Islet of Langerhans (tissue), 1 donor: ENCODE measurements around the gene FBLN2.

Experiments used
- FAIRE-seq: peaks from one replicate; lab custom pipeline; 2011; peaks lifted over from hg19 to GRCh38; lab: Jason Lieb, UNC

FBLN2 gene

DNA sequence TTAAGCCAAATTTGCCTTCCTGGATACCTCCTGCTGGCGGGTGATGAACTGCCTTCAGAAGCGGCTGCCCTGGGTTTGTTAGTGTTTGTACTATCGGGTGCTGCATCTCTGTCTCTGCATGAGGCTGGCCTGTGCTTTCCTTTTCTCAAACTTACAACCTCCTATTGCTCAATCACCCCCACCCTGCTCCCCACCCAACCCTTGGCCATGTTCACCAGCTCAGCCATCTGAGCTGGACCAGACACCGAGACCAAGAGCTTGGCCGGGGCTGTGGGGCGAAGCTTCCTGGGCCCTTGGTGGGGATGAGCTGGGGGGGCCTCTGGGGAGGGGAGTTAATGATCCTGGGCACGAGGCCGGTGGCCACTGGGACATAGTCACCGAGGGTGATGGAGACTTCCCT, 16.8 kb upstream of the FBLN2 start:
- no peak for FAIRE-seq

DNA sequence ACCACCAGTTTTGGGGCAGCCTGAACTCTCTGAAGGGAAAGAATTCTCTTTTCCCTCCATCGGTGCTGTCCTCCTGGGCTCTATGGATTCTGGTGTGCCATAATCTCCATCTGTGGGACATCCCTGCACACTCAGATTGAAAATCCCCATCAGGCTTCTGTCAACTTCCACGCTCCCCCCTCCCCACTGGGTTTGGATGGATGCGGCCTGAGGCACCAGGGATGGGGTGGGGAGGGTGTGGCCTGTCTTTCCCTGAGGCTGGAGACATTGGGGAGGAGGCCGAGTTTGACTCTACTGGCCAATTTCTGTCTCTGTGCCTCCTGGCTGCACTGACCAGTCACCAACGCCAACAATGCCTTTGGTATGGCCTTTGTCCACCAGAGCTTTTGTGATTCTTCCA, 16.3 kb upstream of the FBLN2 start:
- no peak for FAIRE-seq

DNA sequence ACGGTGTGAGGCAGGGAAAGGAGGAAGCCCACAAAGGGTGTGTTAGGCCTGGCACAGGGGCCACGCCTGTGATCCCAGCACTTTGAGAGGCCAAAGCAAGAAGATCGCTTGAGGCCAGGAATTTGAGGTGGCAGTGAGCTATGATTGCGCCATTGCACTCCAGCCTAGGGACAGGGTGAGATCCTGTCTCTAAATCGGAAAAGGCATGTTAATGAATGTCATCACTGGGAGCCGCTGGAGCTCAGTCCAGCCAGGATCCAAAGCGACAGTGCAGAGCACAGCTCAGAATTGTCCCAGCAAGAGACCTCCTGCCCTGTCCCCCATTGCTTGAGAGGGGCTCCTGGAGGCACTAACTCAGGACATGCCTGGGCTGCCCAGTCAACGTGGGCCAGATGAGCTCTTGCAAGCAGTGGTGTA, 15.0 kb upstream of the FBLN2 start:
- FAIRE-seq: no peak

DNA sequence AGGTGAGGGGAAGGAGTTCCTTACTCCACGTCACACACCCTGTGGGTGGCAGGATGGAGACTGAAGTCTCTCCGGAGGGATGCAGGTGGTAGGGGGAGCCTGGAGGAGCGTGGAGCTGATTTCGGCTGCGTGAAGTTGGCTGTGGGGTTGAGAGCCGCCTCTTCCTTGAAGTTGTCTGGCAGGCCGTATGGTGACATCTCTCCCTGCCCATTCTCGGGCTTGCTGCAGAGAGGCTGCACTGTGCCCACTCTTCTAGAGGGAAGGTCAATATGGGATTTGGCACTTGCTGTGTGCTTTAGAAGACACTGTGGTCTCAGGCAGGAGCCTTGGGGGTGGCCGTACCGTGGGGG, 13.4 kb upstream of the FBLN2 start:
- FAIRE-seq: no peak

DNA sequence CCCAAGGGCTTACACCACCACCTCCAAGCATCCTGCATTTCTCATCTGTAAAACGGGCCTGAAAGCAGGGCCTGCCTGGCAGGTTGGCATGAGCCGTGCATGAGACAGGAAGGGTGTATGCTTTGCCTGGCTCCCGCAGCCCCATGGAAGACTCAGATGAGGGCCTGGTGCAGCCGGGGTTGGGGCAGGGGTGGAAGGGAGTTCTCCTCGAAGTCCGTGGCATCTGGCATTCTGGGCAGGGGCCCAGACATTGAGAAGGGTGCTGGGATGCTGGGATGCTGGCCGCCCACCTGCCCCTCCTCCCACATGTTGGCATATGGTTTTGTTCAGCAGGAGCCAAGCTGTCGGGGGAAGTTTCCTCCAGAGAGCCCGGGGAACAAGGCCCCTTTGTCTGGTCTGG, 13.0 kb upstream of the FBLN2 start:
- FAIRE-seq: no peak

DNA sequence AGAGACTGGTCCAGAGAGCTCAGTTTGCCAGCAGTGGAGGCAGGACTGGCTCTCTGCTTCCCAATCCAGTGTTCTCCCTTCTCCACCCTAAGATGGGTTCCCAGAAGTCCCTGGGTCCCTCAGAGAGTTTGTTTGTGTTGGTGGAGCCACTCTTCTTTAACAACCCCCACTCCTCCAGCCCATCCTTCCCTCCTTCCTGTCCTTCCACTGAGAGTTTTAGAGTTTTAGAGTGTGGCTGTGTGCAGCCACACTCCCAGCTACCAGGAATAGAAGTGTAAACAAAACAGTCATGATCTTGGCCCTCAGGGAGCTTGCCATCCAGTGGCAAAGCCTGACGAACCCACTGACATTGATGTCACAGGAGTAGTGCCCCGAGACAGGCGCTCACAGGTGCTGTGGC, 12.5 kb upstream of the FBLN2 start:
- no peak for FAIRE-seq

DNA sequence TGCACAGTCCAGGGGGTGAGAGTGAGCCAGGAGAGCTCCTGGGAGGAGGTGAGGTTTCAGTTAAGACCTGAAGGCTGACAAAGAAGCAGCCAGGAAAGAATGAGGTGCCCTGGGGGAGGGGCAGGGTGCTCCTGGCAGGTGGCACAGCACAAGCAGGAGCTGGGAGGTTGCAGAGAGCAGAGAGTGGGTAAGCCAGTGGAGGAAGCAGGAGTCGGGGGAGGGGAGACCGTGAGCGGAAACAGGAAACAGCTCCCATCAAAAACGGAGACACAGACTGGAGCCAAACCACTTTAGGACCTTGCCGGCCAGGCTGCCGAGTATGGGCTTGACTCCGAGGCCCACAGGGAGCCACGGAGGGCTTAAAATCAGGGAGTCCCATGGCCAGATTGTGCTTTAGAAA, 12.1 kb upstream of the FBLN2 start:
- no peak for FAIRE-seq

DNA sequence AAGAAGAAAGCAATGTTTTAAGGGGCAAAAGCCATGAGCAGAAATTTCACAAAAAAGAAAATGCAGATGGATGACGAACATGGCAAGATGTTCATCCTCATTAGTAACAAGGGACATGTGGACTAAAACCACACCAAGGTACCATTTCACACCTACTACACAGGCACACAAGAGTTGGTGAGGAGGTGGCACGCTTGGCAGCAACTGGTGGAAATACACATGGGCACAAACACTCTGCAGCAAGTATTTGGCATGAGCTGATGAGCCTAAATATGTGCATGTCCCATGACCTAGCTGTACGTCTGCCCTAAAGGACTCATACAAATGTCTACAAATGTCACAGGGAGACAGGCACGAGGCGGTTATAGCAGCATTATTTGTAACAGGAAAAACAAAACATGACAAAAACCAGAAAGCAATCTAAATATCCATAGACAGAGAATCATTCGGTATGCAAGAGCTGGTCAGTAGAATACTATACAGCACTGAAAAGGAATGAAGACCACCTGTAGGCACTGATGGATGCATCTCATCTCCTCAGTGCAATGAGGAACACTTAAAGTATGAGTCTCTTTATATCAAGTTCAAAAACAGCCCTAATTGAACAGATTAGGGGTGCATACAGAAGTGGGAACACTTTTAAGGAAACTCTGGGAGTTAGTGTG, 11.5 kb upstream of the FBLN2 start:
- FAIRE-seq: no peak

DNA sequence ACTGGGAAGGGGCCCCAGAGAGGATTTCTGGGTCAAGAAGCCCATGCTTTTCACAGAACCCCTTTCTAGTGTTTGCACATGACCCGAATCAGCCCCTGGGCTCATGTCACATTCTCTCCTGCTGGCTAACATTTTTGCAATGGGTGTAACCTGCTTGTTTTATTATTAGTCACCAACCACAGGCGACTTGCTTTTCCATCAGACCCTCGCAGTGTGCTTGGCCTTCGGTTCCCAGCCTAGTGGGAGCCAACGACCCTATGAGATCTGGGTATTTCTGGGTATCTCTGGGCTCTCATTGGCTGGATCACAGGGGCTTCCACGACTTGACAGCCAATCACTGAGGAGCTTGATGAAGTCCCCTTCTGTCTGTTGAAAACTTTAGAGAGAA, 11.0 kb upstream of the FBLN2 start:
- FAIRE-seq: no peak

DNA sequence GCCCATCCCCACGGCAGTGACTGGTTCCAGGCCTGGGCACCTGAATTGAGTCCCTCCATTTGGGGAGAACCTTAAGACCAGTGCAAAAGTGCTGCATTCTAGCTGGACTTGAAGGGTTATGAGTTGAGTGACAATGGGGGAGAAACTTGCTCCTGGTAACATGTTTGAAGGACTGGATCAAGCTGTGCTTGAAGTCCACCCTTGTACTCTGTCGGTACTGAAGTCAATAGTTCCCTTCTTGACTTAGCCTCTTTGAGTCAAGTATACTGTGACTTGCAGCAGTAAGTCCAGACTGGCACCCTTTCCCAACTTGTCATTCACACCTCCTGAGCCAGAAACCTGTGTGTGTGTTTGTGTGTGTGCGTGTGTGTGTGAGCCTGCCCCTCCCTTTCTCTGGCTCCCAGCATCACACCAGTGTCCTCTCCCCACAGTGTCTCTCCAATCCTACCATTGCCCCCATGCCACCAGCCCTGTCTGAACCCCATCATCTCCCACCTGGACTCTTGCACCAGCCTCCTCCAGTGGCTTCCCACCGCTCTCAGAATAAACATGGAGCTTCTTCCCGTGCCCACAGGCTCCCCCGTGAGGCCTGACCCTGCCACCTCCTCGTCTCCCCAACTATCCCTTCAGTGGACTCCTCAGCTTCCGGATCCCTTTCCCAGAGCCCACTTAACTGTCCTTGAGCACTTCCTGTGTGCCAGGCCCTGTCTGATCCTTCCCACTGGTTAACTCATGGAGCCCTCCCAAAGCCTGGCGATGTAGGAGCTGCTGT, 10.2 kb upstream of the FBLN2 start:
- no peak for FAIRE-seq

DNA sequence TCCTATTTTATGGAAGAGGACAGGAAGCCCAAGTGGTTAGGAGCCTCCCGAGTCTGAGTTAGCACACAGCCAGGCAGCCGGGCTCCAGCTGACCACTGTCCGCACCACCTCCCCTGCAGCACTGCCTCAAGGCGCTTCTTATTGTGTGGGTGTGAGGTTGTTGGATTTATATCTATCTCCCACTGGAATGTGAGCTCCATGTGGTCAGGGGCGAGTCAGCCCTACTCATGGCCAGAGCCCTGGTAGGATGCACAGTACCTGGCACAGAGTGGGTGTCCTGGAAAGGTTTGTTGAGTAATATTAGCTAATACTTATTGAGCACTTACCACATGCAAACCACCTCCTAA, 9.7 kb upstream of the FBLN2 start:
- no peak for FAIRE-seq

DNA sequence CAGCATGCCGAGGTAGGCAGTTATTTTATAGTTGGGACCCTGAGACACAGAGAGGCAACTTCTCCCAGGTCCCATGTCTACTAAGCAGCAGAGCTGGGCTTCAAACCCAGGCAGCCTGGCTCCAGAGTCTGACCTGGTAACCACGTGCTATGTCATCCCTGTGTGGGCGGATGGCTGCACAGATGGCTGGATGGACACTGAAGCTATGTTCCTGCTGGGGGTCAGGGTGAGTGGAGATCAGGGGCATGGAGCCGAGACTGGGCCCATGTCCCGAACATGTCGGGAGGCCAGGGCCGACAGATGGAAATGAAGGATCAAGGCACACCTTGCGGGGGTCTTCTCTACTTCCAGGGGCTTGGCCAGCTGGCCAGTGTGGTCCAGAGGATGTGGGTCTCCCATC, 9.3 kb upstream of the FBLN2 start:
- FAIRE-seq: no peak

DNA sequence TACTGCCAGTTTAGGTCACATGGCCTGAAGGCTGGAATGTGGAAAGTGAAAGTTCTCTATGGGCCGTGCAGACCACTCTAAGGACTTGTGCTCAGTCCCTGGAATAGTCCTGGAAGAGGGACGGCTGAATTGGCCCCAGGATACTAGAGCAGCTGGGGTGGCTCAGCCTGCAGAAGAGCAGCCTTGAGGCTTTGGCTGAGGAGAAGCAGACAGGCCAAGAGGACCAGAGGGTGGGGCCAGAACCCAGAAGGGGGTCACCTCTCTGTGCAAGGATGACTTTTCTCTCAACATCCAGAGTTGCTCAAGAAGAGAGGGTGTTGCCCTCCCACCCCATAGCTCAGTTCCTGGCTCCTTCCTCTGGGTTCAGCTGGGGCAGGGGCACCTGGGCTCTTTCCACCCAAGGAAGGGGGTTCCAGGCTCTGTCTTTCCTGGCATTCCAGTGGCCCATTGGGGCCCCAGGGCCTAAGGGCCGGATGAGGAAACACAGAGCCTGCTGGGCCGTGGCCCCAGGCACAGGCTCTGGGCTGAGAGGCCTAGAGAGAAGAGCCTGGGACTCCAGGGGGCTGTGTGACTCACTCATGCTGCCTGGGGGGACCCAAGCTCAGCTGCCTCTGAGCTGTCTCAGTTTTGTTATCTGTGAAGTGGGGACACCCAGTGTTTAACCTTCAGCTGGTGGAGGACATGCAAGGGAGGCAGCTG, 8.5 kb upstream of the FBLN2 start:
- no peak for FAIRE-seq

DNA sequence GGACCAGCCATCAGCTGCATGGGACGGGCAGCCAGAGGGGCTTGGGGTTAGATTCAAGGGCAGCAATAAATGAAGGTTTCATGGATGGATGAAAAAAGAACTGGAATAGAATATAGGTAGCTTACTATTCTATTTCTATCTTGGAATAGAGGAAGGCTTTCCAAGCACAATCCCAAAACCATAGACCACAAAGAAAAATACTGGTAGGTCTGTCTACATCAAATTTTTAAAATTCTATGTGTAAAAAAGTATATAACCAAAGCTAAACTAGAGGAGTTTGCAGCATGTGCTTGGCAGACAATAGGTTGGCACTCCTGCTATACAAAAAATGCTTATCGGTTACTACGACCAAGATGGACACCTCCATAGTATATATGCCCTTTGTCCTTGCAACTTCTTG, 7.2 kb upstream of the FBLN2 start:
- no peak for FAIRE-seq

DNA sequence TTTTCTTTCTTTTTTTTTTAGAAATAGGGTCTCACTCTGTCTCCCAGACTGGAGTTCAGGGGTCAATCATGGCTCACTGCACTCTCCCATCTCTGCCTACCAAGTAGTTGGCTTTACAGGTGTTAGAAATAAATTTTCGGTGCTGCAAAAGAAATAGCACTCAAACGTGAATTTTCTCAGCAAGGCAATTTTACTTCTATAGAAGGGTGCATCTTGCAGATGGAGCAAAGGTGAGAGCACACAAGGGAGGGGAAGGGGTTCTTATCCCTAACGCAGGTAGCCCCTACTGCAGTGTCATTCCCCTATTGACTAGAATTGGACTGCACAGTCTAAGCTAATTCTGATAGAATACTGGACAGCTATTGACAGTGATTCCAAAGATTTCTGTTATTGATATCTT, 6.8 kb upstream of the FBLN2 start:
- no peak for FAIRE-seq

DNA sequence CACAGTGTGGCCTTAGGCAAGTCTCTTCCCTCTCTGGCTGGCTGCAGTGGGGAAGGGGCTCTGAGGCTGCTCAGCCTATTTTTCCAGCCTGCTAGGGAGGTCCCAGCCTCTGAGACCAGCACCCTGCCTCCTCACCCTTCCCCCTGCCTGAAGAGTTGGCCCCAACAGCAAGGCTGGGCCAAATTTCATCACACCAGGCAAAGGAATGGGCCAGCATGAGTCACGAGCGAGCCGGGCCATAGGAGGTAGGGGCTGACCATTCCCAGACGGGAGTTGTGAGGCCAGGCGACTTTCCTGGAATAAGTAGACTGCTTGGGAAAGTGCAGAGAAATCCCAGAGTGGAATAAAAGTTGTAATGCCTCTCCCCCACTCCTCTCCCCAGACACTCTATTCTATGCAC, 5.7 kb upstream of the FBLN2 start:
- no peak for FAIRE-seq

DNA sequence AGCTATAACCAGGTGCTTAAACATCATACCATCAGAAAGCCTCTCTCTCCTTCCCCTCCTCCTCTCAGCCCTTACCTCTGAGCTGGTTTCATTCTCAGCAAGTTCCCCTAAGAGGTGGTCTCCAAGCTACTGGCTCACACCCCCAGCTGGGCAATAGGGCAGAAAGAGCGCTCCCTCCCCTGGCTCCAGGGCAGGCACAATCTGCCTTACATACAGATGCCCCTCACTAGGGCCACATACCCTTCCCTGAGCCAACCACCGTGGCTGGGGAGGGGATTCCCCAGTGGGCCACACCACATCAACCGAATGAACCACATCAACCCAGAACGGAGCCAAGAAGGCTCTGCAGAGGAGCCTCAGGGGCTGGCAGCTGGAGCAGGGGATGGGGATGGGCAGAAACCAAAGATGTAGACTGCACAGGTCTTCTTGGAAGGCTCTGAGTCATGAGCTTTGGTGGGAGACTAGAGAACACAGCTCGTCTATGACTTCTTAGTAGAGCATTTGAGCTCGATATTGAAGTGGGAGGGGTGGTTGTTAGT, 4.6 kb upstream of the FBLN2 start:
- no peak for FAIRE-seq

DNA sequence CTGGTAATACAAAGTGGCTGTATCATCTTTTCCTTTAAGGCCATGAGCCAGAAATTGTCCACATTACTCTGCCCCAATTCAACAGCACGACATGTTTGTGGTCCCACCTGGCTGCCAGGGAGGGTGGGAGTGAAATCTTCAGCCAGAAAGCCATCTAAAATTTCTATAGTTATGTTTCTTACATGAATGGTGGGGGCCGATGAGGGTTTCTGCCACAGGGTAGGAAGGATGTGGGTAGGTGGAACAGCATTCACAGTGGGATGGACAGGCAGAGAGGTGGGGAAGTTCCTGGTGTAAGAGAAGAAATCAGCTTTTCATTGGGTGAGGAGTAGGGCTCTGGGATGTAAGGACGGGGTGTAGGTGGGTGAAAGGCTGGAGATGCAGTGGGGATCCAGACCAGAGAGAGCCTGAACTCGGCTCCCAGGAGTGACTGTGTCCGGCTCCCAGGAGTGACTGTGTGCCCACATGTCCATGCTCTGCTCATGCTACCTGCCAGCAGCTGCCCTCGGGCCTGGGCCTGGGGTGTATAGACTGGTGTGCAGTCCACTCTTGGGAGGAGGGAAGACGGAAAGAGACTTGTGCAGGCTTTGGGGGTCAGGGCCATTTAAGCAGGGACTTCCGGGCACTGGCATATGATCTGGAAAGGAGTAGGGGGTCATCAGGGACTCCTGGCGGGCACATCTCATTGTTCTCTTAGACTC, 3.8 kb upstream of the FBLN2 start:
- no peak for FAIRE-seq

DNA sequence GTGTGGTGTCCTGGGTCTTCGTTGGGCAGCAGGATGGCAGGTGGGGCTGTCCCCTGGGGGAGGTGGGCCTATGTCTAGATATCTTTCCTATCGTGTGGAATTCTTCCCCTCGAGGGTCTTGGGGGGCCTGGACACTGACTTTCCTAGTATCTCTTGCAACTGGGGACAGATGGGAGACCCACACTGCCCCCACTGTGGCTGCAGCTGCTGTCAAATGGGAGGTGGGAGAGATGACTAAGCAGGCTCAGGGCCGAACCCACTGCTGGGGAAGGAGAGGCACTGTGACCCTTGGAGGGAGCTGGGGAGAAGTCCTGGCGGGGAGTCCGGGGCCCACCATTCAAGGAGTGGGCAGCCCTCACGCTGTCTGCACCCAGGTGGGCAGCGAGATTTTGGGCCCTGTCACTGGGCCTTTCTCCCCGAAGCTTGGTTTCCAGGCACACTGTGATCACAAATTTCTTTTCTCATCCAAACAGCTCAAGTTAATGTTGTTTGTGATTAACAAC, 2.9 kb upstream of the FBLN2 start:
- no peak for FAIRE-seq

DNA sequence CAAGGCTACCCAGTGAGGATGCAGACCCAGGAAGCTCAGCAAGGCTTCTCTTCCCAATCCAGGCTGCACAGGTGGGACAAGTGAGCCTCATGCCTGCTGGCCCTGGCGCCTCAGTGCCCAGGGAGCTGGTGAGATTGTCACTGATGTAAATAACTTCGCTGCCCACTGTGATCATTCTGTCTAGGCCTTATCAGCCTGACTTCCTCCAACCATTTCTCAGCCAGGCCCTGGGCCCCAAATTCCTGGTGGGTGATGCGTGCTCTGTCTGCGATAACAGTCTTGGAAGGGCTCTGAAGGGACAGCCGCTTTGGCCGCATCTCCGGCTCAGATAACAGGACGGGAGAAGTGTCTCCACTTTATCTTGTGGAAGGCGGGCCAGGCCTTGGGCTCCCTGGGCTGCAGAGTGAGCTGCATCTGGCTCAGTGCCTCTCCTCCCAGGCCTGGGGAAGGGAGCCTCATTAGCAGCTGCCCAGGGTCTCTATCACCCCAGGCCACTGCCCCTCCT, 2.2 kb upstream of the FBLN2 start:
- FAIRE-seq: no peak

DNA sequence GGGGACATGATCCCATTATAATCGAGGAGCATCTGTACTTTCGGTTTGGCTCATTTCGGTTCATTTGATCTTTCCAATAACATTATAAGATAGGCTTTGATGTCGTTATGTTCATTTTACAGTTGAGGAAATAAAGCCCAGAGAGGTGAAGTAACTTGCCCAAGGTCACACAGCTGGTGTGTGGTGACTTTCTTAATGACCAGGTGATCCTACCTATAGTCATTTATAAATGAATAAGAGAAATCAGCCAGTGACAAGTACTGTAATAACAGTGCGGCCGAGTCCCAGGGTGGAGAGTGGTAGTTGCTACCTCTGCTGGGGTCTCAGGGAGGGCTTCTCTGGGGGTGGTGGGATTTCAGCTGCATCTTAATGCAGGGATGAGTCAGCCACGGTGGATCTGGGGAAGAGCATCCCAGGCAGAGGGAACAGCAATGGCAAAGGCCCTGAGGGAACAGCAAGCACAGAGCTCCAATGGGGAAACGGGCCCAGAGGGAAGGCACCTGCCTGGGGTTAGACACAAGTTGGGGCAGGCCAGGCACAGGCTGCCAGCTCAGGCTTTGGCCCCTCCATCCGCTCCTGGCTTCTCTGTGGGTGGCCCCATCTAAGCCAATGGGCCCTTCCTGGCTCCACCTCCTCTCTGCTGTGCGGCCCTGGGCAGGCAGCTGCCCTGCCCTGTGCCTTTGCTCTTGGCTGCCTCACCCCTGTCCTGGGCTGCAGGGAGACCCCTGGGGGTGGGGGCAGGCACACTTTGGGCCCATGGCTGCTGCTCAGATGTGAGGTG, 1.1 kb upstream of the FBLN2 start:
- no peak for FAIRE-seq
